IPS-11a (cell line): ENCODE results near the gene SAMD4B.
A peak's percentile ranks its signal among the peaks of the same experiment; 100 is the strongest.
"Not testable (repeated sequence)": the region's sequence is repeated elsewhere in the genome, so short reads cannot be mapped to it uniquely, and the experiment has no call there.

ENCODE experiments used
- H3K4me3 ChIP-seq: one replicate; pipeline ENCODE4 v1.5.1; 2013; ENCODE audit warnings: low read depth, low read length, control low read depth

Gene SAMD4B, protein sequence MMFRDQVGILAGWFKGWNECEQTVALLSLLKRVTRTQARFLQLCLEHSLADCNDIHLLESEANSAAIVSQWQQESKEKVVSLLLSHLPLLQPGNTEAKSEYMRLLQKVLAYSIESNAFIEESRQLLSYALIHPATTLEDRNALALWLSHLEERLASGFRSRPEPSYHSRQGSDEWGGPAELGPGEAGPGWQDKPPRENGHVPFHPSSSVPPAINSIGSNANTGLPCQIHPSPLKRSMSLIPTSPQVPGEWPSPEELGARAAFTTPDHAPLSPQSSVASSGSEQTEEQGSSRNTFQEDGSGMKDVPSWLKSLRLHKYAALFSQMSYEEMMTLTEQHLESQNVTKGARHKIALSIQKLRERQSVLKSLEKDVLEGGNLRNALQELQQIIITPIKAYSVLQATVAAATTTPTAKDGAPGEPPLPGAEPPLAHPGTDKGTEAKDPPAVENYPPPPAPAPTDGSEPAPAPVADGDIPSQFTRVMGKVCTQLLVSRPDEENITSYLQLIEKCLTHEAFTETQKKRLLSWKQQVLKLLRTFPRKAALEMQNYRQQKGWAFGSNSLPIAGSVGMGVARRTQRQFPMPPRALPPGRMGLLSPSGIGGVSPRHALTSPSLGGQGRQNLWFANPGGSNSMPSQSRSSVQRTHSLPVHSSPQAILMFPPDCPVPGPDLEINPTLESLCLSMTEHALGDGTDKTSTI

DNA sequence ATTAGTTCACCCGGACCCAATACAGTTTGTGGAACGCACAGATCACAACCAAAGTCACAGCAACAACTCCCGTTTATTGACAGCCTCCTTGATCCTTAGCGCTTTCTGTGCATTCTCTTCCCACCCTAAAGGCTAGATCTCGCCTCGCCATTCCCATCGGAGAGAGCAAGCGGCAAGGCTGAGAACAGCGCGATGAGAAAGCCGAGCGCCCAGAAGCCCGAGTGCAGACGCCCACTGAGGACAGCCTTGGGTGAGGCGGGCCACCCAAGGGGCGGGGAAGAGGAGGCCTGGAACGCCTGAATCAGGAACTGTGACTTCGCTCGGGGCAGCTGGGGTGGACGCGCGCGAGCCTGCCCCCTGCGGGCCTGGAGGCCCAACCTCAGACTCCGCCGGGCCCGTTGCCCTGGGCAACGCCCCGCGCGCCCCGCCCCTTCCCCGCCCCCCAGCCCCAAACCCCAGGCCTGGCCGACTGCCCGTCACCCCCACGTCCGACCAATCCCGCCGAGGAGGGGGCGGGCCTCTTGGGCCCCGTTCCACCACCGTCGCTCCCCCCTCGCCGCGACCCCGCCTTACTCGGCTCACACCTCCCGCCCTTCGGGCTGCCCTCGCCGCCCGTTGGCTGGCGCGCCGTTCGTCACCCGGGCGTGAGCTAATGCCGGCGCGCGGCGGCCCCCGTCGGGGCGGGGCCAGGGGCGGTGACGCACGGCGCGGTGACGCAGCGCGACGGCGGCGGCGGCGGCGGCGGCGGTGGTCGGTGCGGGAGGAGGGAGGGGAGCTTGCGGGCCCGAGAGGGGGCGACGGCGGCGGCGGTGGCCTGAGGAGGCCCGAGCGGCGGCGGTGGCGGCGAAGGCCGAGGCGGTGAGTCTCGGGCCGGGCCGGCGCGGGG lies at the start of gene SAMD4B:
Gene SAMD4B, plus strand, starts transcription at position 703 of the 886 bp plus-strand sequence. CDS start 14,473 bp downstream, outside the sequence.
- peak within 1 kb of the TSS; percentile 98 for H3K4me3 ChIP-seq

DNA sequence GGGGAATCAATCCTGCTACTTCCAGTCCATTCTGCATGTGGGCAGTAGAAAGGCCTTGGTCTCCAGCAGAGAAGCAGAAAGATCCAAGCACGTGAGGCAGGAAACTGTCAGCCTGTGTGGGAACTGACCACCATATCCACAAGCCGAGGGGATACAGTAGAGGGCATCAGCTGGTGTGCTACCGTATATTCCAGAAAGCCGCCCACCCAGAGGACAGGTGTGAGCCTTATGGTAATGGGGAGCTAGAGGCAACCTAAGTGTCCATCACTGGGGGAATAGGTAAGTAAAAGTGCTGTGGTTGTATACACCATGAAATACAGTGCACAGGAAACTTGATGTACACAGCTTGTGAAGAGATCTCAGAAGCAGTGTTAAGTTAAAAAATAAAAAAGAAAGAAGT lies 48.8 kb upstream of the SAMD4B start:
- H3K4me3 ChIP-seq, result no peak overlapping the region

DNA sequence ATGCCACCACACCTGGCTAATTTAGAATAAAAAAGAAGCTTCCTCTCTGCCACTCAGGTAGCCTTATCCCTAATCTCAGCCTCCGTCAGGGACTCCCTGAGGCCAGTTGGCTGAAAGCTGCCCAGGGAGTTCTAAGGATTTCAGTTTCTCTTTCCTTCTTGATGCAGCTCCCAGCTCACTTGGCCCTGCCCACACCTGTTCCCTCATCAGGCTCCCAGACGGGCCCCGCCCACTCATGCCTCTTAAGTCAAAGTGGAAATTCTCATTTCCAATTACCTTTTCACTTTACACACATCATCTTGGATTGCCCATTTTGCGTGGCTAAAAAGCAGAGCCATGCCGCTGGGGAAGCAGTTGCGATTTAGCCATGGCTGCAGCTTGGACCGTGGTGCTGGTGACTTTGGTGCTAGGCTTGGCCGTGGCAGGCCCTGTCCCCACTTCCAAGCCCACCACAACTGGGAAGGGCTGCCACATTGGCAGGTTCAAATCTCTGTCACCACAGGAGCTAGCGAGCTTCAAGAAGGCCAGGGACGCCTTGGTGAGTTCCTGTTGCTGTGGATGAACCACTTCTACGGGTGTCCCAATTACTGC lies 46.1 kb upstream of the SAMD4B start, which contains the start of gene IFNL1:
Gene IFNL1, plus strand, starts transcription at position 353 of the 591 bp plus-strand sequence. Its CDS starts 15 bp downstream, at position 368.
- no peak within 1 kb of the TSS for H3K4me3 ChIP-seq

DNA sequence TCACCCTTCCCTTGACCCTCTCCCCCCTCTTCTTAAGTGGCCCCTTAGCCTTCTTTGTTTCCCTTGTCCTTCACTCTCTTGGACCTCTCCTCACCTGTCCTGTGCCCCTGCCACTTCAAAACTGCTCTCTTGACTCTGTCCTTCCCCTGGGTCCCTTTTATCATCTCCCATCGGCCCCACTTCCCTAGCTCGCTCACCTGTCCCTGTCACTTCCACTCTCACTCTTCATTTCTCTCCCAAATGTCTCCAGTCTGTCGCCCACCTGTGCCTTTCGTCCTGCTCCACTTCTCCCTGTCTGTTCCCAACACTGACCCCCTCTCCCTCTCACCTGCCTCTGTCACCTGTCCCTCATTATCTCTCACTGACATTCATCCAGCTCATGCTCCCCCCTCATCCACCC lies 45.3 kb upstream of the SAMD4B start:
- no peak overlapping the region for H3K4me3 ChIP-seq

DNA sequence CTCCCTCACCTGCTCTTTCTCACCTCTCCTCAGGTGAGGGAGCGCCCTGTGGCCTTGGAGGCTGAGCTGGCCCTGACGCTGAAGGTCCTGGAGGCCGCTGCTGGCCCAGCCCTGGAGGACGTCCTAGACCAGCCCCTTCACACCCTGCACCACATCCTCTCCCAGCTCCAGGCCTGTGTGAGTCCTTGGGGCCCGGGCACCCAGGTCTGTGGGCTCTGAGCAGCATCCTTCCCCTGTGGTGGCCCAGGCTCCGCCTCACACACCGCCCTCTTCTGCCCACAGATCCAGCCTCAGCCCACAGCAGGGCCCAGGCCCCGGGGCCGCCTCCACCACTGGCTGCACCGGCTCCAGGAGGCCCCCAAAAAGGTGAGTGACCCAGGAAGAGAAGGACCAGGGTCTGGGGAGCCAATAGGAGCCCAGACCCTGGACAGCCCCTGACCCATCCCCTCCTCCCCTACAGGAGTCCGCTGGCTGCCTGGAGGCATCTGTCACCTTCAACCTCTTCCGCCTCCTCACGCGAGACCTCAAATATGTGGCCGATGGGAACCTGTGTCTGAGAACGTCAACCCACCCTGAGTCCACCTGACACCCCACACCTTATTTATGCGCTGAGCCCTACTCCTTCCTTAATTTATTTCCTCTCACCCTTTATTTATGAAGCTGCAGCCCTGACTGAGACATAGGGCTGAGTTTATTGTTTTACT lies 44.1 kb upstream of the SAMD4B start:
- H3K4me3 ChIP-seq, result no peak overlapping the region

DNA sequence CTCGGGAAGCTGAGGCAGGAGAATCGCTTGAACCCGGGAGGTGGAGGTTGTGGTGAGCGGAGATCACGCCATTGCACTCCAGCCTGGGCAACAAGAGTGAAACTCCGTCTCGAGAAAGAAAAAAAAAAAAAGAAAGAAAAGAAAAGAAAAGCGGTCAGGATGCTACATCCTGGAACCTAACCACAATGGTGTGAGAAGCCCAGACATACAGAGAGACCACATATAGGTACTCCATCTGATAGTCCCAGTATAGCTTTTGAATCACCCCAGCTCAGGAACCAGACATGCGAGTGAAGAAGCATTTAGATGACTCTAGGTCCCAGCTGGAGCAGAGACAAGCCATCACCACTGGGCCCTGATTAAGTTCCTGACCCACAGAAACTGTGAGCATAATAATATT lies 42.8 kb upstream of the SAMD4B start:
- H3K4me3 ChIP-seq, result no peak overlapping the region

DNA sequence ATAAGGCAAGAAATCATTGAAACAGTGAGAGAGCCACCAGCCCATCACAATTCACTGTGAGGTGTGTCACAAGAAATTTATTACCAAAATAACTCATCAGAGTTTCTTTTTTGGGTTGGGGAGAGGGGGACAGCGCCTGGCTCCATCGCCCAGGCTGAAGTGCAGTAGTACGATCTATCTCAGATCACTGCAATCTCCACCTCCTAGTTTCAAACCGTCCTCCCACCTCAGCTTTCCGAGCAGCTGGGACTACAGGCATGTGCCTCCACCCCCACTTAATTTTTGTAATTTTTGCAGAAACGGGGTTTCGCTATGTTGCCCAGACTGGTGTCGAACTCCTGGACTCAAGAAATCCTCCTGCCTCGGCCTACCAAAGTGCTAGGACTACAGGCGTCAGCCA lies 42.4 kb upstream of the SAMD4B start:
- H3K4me3 ChIP-seq, result no peak overlapping the region

DNA sequence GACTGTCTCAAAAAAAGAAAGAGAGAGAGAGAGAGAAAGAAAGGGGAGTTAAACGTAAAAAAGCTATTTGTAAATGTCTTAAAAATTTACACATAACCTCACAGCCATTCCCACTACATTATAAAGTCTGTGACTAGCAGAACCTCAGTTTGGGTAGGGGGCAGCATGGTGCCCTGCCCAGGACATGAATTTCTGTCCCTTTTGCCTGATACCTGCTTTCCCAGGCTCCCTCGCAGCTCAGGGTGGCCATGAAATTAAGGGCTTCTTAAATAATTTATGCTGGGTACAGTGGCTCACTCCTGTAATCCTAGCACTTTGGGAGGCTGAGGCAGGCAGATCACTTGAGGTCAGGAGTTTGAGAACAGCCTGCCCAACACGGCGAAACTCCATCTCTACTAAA lies 41.2 kb upstream of the SAMD4B start:
- no peak overlapping the region for H3K4me3 ChIP-seq

DNA sequence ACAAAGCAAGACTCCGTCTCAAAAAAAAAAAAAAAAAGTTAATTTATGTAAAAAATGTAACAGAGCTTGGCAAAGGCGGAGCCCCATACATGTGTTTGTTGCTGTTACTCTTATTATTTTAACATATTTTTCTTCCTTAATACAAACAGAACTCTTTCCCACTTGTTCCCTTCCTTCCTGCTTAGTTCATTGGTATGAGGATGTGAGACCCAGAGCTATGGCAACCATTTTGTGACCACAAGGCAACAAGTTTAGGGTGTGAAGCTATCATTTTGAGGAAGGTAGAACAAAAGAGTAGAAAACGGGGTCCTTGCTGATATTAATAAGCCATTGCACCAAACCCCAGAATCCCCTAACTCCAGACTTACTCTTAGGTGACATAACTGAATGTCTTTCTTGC lies 40.7 kb upstream of the SAMD4B start:
- H3K4me3 ChIP-seq, result no peak overlapping the region

DNA sequence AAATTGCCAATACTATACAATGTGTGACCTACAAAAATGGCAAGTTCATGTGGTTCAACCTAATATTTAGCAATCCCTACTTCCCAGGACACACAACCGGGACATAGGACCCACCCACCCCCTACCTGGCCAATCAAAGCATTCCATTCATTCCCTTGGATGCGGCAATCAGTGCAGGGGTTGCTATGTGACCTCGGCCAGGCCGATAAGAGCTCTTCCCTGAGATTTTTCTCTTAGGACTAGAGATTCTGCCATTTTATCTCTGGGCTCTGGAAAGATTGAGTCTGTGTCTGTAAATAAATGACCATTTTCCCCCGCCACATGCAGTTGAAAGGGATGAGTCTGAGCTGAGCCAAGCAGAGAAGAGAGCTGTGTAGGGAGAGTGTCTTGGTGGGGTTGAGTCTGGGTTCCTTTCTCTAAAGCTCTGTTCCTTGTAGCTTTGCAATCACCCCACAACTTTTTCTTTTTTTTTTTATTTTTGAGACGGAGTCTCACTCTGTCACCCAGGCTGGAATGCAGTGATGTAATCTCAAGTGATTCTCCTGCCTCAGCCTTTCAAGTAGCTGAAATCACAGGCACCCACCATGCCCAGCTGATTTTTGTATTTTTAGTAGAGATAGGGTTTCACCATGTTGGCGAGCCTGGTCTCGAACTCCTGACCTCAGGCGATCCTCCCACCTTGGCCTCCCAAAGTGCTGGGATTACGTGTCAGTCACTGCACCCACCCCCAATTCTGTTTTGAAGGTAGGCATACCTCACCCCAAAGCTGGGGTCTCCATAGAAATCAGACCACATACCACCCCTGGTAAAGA lies 38.6 kb upstream of the SAMD4B start:
- H3K4me3 ChIP-seq, result no peak overlapping the region

DNA sequence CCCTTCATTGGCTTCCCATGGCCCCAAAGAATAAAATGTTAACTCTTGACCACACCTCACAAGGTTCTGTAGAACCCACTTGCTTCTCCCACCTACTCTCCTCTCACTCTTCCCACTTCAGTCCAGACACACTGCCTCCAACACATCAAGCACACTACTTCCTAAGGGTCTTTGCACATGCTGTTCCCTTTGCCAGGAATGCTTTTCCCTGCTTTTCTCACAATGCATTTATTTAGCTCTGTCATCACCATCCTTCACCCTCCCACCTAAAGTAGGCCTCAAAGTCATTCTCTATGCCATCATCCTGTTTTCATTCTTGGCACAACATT lies 38.1 kb upstream of the SAMD4B start:
- H3K4me3 ChIP-seq, result no peak overlapping the region

DNA sequence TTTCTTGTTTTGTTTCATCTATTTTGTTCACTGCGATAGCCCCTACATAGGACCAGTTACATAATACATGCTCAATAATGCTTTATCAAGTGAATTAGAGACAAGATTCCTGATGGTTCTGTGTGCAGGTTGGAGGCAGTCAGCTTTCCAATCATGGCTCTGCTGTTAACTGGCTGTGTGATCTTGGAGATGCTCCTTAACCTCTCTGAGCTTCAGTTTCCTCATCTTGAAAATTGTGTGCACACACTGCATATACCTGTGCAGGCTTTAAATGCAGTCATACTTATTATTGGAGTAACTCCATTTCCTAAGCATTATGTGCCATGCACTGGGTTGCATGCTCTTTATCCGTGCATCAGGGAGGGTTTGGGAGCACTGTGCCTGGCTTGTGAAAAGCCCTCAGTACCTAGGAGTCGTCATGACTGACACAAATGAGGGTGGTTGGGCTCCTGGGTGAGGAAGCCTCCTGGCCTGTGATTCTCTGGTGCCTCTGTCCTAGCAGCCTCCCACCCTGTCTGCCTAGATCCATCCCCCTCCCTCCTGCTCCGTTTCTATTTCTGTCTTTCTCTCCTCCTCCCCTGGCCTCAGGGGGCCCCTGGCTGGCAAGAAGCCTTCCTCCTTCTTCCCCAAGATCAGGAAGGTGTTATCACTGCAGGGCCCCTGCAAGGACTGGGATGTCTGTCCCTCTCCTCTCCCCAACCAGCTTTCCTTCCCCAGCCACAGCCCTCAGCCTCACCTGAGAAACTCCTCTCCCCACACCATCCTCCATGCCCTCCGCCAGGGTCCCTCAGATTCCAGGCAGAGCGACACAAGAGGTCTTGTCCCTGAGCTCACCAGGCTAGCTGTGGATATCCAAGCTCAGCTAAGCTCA lies 37.3 kb upstream of the SAMD4B start:
- H3K4me3 ChIP-seq, result no peak overlapping the region

DNA sequence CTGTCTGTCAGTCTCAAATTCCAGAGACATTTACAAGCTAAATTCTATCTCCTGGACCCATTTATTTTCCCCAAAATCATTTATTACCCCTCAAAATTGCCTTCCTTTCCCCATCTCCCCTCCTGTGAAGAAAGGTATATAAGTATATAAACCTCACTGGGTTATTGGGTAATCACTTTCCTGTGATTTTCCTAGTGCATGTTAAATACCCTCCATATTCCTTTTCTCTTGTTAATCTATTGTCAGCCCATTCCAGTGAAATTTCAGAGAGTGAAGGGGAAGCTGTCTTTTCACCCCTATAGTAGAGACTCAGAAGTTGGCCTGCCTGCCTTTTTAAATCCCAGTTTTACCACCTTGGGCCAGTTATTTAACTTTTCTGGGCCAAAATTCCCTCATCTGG lies 36.1 kb upstream of the SAMD4B start:
- no peak overlapping the region for H3K4me3 ChIP-seq

DNA sequence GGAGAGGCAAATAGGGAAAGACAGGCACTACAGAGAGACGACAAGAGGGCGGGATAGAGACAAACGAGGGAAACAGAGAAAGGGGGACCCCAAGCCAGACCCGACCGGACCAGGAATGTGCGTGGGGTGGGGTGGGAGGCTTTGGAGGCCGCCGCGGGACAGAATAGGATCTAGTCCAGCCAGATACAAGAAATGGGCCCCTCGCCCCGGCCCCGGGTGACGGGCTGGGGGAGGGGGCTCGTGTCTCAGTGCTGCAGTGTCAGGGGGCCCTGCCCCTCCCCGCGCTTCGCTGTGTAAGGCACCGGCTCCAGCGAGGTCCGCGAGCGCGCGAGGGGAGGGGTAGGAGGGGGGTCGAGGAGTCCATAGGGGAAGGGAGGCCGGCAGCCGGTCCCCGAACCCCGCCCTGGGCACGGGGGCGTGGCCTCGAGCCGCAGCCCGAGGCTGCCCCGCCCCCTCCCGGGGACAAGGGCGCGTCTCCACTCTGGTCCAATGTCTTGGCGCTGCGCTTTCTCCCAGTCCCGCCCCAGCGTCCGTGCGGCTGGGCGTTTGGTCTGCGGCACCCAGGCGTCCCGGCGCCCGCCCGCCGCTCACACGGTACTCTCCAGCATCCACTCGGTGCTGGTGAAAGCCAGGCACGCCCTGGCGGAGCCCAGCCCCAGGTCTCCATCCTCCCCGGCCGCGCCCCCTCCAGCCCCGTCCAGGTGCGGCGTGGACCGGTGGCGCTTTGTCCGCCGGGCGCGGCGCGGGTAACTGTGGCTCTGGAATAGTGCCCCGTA lies 35.0 kb upstream of the SAMD4B start:
- H3K4me3 ChIP-seq, result peak overlapping the region; percentile 60

DNA sequence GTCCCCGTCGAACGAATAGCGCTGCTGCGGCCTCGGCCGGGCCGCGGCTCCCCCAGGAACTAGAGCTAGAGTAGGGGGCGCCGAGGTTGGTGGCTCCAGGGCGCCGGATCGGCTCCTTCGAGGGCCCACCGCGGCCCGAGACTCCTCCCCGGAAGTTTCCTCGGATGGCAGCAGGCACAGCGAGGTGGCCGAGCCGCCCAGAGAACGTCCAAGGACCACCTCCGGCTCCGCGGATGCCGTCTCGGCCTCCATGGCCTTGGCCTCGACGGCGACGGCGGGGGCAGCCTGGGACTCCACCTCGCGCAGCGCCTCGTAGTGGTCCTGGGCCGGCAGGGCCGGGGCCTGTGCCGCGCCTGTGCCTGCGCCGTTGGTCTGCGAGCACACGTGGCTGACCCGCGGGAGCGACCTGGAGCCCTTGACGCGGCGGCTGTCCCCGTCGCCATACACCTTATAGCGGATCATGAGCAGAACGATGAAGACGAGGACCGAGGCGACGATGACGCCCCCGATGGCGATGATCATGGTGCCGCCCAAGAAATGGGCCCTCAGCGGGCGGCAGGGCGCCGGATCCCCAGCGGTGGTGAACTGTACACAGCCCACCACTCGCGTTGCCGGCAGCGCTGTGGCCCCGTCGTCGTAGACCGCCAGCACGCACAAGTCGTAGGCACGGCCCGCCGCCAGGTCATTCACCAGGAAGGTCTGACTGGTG lies 34.2 kb upstream of the SAMD4B start:
- H3K4me3 ChIP-seq, result peak overlapping the region; percentile 60

DNA sequence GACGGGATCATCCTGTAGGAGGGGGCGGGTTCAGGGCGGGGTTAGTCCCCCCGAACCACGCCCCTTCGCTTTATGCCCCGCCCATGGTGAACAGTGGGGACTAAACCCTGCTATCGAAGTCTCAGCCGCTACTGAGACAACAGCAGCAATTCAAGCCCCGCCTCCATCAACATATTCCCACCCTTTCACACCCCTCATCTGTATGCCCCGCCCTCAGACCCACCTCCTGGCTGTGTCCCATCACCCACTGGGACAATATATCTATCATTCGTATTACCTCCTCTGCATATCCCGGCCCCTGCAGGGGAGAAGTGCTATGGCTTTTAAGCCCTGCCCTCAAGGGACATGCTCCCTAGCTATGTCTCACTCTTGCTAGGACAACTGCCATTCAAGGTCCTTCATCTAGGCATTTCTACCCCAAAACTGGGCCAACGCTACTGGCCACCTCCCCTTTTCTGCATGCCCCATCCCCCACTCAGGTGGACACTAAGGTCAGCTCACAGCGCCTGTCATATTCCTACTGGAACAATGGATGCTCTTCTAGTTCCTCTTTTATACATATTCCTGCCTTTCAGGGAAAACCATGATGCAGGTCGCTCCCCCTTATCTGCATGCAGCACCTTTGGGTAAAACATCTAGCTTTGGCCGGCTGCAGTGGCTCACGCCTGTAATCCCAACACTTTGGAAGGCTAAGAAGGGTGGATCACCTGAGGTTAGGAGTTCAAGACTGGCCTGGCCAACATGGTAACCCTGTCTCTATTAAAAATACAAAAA lies 33.5 kb upstream of the SAMD4B start:
- H3K4me3 ChIP-seq, result no peak overlapping the region

DNA sequence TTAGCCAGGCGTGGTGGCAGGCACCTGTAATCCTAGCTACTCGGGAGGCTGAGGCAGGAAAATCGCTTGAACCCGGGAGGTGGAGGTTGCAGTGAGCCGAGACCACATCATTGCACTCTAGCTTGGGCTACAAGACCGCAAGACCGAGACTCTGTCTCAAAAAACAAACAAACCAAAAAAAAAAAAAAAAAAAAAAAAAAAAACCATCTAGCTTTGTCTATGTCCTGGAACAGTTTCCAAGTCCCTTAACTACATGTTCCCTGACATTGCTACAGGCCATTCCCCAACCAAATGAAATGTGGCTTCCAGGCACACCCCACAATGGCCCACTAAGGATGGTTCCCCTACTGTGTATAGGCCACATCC lies 32.9 kb upstream of the SAMD4B start:
- H3K4me3 ChIP-seq, result not testable (repeated sequence)
